Neural progenitor cell (in vitro differentiated cells): ENCODE measurements around the gene SNCAIP. TPM values are rescaled to one million over a fixed set of nuclear protein-coding genes. Genes with fewer than 3 reads are reported as not detected.

ENCODE experiments used
- DNase-seq: peaks from one replicate; pipeline ENCODE4 v3.0.0-alpha.2; 2016; ENCODE audit warnings: low spot score
- H2AFZ ChIP-seq: fragments of 200-600 bp; sonication (generic); replicated peaks from 2 replicates; pipeline ENCODE4 v1.6.1; 2016; ENCODE audit warnings: antibody characterized with exemption
- H3F3A ChIP-seq: fragments of 200-600 bp; sonication (generic); 2 replicates; pipeline ENCODE4 v1.6.1; 2016; ENCODE audit warnings: antibody characterized with exemption, low read depth
- H3K27ac ChIP-seq: fragments of 200-600 bp; sonication (generic); 2 replicates; pipeline ENCODE4 v1.5.1; 2016; ENCODE audit warnings: mild to moderate bottlenecking
- H3K27me3 ChIP-seq: fragments of 200-600 bp; sonication (generic); 2 replicates; pipeline ENCODE4 v1.6.1; 2016; ENCODE audit warnings: mild to moderate bottlenecking, moderate library complexity
- H3K36me3 ChIP-seq: fragments of 200-600 bp; sonication (generic); 2 replicates; pipeline ENCODE4 v1.5.1; 2016
- H3K4me1 ChIP-seq: fragments of 200-600 bp; sonication (generic); 2 replicates; pipeline ENCODE4 v1.6.1; 2016; ENCODE audit warnings: mixed run types
- H3K4me2 ChIP-seq: fragments of 200-600 bp; sonication (generic); 2 replicates; pipeline ENCODE4 v1.6.1; 2016
- H3K4me3 ChIP-seq: fragments of 200-600 bp; sonication (generic); 2 replicates; pipeline ENCODE4 v1.5.1; 2016
- H3K79me2 ChIP-seq: fragments of 200-600 bp; sonication (generic); 2 replicates; pipeline ENCODE4 v1.6.1; 2016; ENCODE audit warnings: low read depth
- H3K9ac ChIP-seq: fragments of 200-600 bp; sonication (generic); 2 replicates; pipeline ENCODE4 v1.6.1; 2016
- H3K9me3 ChIP-seq: fragments of 200-600 bp; sonication (generic); 2 replicates; pipeline ENCODE4 v1.5.1; 2016; ENCODE audit warnings: low read depth
- H4K20me1 ChIP-seq: fragments of 200-600 bp; sonication (generic); 2 replicates; pipeline ENCODE4 v1.6.1; 2016; ENCODE audit warnings: low read depth
- H3K27ac Mint-ChIP-seq: 3 replicates; pipeline ENCODE4 v1.8.0; 2021; ENCODE audit warnings: mixed read lengths
- H3K27me3 Mint-ChIP-seq: 2 replicates; pipeline ENCODE4 v1.8.0; 2022; ENCODE audit warnings: low read depth, mild to moderate bottlenecking, inconsistent platforms, moderate library complexity, mixed read lengths; ENCODE audit not compliant: insufficient read depth
- H3K36me3 Mint-ChIP-seq: 3 replicates; pipeline ENCODE4 v1.8.0; 2021; ENCODE audit warnings: mixed read lengths
- H3K4me1 Mint-ChIP-seq: 3 replicates; pipeline ENCODE4 v1.8.0; 2021; ENCODE audit warnings: mixed read lengths
- H3K4me3 Mint-ChIP-seq: 3 replicates; pipeline ENCODE4 v1.8.0; 2021; ENCODE audit warnings: mild to moderate bottlenecking, moderate library complexity, mixed read lengths
- H3K9me3 Mint-ChIP-seq: 3 replicates; pipeline ENCODE4 v1.8.0; 2020; ENCODE audit warnings: mixed read lengths
- CTCF ChIP-seq: fragments of 200-600 bp; sonication (generic); IDR thresholded peaks from 2 replicates; pipeline ENCODE4 v1.5.1; 2017; ENCODE audit warnings: antibody characterized with exemption, mild to moderate bottlenecking
- EZH2 ChIP-seq: fragments of 200-600 bp; sonication (generic); IDR thresholded peaks from 2 replicates; pipeline ENCODE4 v1.6.1; 2017; ENCODE audit warnings: antibody characterized with exemption, mild to moderate bottlenecking, moderate library complexity
- EZH2phosphoT487 ChIP-seq: fragments of 200-600 bp; sonication (generic); IDR thresholded peaks from 2 replicates; pipeline ENCODE4 v1.6.1; 2017; ENCODE audit warnings: antibody characterized with exemption
- total RNA-seq: library from RNA; depleted of rRNA; stranded (reverse); fragments of >200 nt; gene quantifications from 2 replicates; pipeline ENCODE4 v1.2.3, GENCODE V29; 2015; ENCODE audit warnings: low replicate concordance

SNCAIP gene
- total RNA-seq, 1 donor from 2014 or later, result 4.8 TPM

GRCh38 chr5:122300374-122300773 is 11.7 kb upstream of the SNCAIP start:
- H3K4me1 ChIP-seq, result no peaks in the 10 kb centered on the region
- H3F3A ChIP-seq, result peaks cover 4% of the 10 kb centered on the region
- H3K27me3 Mint-ChIP-seq, result peaks cover 3% of the 10 kb centered on the region
- no peaks in the 10 kb centered on the region for H4K20me1 ChIP-seq
- no peak overlapping the region for H3K4me3 Mint-ChIP-seq
- TF ChIP-seq CTCF (no peak), EZH2 (no peak), EZH2phosphoT487 (no peak)
- peaks cover 13% of the 10 kb centered on the region for H3K4me1 Mint-ChIP-seq
- peak overlapping the region; percentile 71 for H2AFZ ChIP-seq
- no peaks in the 10 kb centered on the region for H3K36me3 Mint-ChIP-seq
- no peaks in the 10 kb centered on the region for H3K27me3 ChIP-seq
- no peaks in the 10 kb centered on the region for H3K36me3 ChIP-seq
- H3K27ac Mint-ChIP-seq, result no peak overlapping the region
- H3K9me3 ChIP-seq, result no peaks in the 10 kb centered on the region
- no peak for DNase-seq
- H3K79me2 ChIP-seq, result no peaks in the 10 kb centered on the region
- H3K9ac ChIP-seq, result no peak overlapping the region
- H3K9me3 Mint-ChIP-seq, result no peaks in the 10 kb centered on the region
- no peak overlapping the region for H3K4me2 ChIP-seq
- H3K4me3 ChIP-seq, result no peak overlapping the region
- no peak overlapping the region for H3K27ac ChIP-seq

GRCh38 chr5:122301016-122301415 is 11.0 kb upstream of the SNCAIP start:
- H3K4me3 ChIP-seq, result no peak overlapping the region
- Mint-ChIP-seq H3K9me3 (no peaks in the 10 kb centered on the region), H3K36me3 (no peaks in the 10 kb centered on the region), H3K27me3 (peaks cover 3% of the 10 kb centered on the region), H3K4me3 (no peak overlapping the region), H3K4me1 (peaks cover 13% of the 10 kb centered on the region), H3K27ac (no peak overlapping the region)
- TF ChIP-seq CTCF, result no peak
- no peak for TF ChIP-seq EZH2phosphoT487
- no peak for TF ChIP-seq EZH2
- no peaks in the 10 kb centered on the region for H3K36me3 ChIP-seq
- no peak overlapping the region for H2AFZ ChIP-seq
- H3K4me1 ChIP-seq, result no peaks in the 10 kb centered on the region
- H3F3A ChIP-seq, result peaks cover 4% of the 10 kb centered on the region
- DNase-seq, result no peak
- no peak overlapping the region for H3K27ac ChIP-seq
- no peak overlapping the region for H3K4me2 ChIP-seq
- no peaks in the 10 kb centered on the region for H3K79me2 ChIP-seq
- H3K9ac ChIP-seq, result no peak overlapping the region
- no peaks in the 10 kb centered on the region for H3K27me3 ChIP-seq
- no peaks in the 10 kb centered on the region for H3K9me3 ChIP-seq
- H4K20me1 ChIP-seq, result no peaks in the 10 kb centered on the region

- Histone ChIP-seq H3K9me3 (no peaks in the 10 kb centered on the region), H3K79me2 (no peaks in the 10 kb centered on the region), H3K4me3 (no peak overlapping the region), H3K4me1 (no peaks in the 10 kb centered on the region), H2AFZ (no peak overlapping the region), H3K9ac (no peak overlapping the region), H3K27ac (no peak overlapping the region), H3F3A (peaks cover 4% of the 10 kb centered on the region), H3K27me3 (no peaks in the 10 kb centered on the region), H4K20me1 (no peaks in the 10 kb centered on the region), H3K4me2 (no peak overlapping the region), H3K36me3 (no peaks in the 10 kb centered on the region)
- peaks cover 5% of the 10 kb centered on the region for H3K4me1 Mint-ChIP-seq
- TF ChIP-seq EZH2, result no peak
- no peak for TF ChIP-seq CTCF
- TF ChIP-seq EZH2phosphoT487, result no peak
- H3K27me3 Mint-ChIP-seq, result peaks cover 3% of the 10 kb centered on the region
- H3K4me3 Mint-ChIP-seq, result no peak overlapping the region
- DNase-seq, result no peak
- H3K36me3 Mint-ChIP-seq, result no peaks in the 10 kb centered on the region
- H3K9me3 Mint-ChIP-seq, result no peaks in the 10 kb centered on the region
- no peak overlapping the region for H3K27ac Mint-ChIP-seq
These were observed 7.4 kb upstream of the SNCAIP start for GRCh38 chr5:122304471-122305215.
